HepG2 (cell line): ENCODE data around the gene DACT2. TPM values are rescaled to one million over a fixed set of nuclear protein-coding genes. Genes with fewer than 3 reads are reported as not detected.

Experiments used
- ATAC-seq: fragments of 200-7000 bp; cut with Tn5 transposase; 3 replicates; pipeline ENCODE4 v1.9.1; 2020; ENCODE audit warnings: mild to moderate bottlenecking, moderate library complexity
- BruUV-seq: library from RNA; stranded (reverse); fragments of 400-500 nt; replicated peaks from 2 replicates; lab custom pipeline; 2021; lab: Mats Ljungman, UMichigan
- CTCF ChIA-PET: fragments of 300-600 bp; formaldehyde crosslinking; extraction: SDS; loops from one replicate; lab custom pipeline; 2021; ENCODE audit warnings: low total read pairs, inconsistent platforms, low intra/inter-chr PET ratio; lab: Yijun Ruan, JAX
- POLR2A ChIA-PET: fragments of 350-600 bp; sonication (Branson Sonifier 250); formaldehyde crosslinking; loops from one replicate; lab custom pipeline; 2020; ENCODE audit warnings: antibody characterized with exemption, inconsistent platforms; lab: Yijun Ruan, JAX
- DNase-seq: peaks from one replicate; pipeline ENCODE4 v3.0.0-alpha.2; 2015; ENCODE audit warnings: low spot score
- FAIRE-seq: peaks from 3 replicates; lab custom pipeline; 2011; peaks lifted over from hg19 to GRCh38; lab: Jason Lieb, UNC
- H2AFZ ChIP-seq: one replicate; pipeline ENCODE4 v1.6.1; 2011; ENCODE audit warnings: low read length, inconsistent platforms
- H3K27ac ChIP-seq: fragments of 300-600 bp; 3 replicates; pipeline ENCODE4 v1.8.0; 2011; ENCODE audit warnings: mixed run types, mild to moderate bottlenecking, mixed read lengths, low read length, inconsistent platforms; ENCODE audit not compliant: insufficient read depth; ENCODE audit errors: extremely low read length
- H3K27me3 ChIP-seq, 2 experiments: fragments of 200-600 bp in 1 of 2; 2 replicates in 1 of 2; 3 replicates in 1 of 2; pipeline versions ENCODE4 v1.6.0 to v1.8.0; 2011; ENCODE audit warnings: low read length in 2 of 2, mild to moderate bottlenecking in 2 of 2, moderate library complexity in 2 of 2, inconsistent platforms in 1 of 2; ENCODE audit not compliant: insufficient read depth in 2 of 2, control insufficient read depth in 1 of 2
- H3K36me3 ChIP-seq, 2 experiments: fragments of 200-600 bp in 1 of 2; replicated peaks in 1 of 2; 2 replicates in 1 of 2; 3 replicates in 1 of 2; pipeline versions ENCODE4 v1.5.1 to v1.8.0; 2011; ENCODE audit warnings: low read length in 2 of 2, inconsistent platforms in 1 of 2; ENCODE audit not compliant: insufficient read depth in 2 of 2, control insufficient read depth in 1 of 2
- H3K4me1 ChIP-seq: 2 replicates; pipeline ENCODE4 v1.5.1; 2012; ENCODE audit warnings: low read length, inconsistent platforms; ENCODE audit not compliant: insufficient read depth
- H3K4me2 ChIP-seq: 2 replicates; pipeline ENCODE4 v1.6.0; 2011; ENCODE audit warnings: low read depth, low read length, inconsistent platforms
- H3K4me3 ChIP-seq, 3 experiments: fragments of 200-600 bp in 1 of 3; sonication (generic), shearing (Covaris generic) in 1 of 3; replicated peaks in 1 of 3; 2 replicates each; pipeline ENCODE4 v1.5.1; 2011 to 2016; ENCODE audit warnings: low read length in 3 of 3, inconsistent platforms in 2 of 3, low read depth in 2 of 3, mild to moderate bottlenecking in 2 of 3, control low read depth in 1 of 3, mixed read lengths in 1 of 3; ENCODE audit not compliant: insufficient read depth in 1 of 3
- H3K79me2 ChIP-seq: one replicate; pipeline ENCODE4 v1.6.1; 2011; ENCODE audit warnings: low read length, inconsistent platforms; ENCODE audit not compliant: insufficient read depth
- H3K9ac ChIP-seq: 2 replicates; pipeline ENCODE4 v1.6.0; 2011; ENCODE audit warnings: mild to moderate bottlenecking, low read depth, low read length, inconsistent platforms; ENCODE audit not compliant: insufficient read depth
- H3K9me3 ChIP-seq: 2 replicates; pipeline ENCODE4 v1.5.1; 2012; ENCODE audit warnings: mild to moderate bottlenecking, low read length
- H4K20me1 ChIP-seq: 2 replicates; pipeline ENCODE4 v1.6.0; 2011; ENCODE audit warnings: inconsistent platforms, mild to moderate bottlenecking, low read length, moderate library complexity; ENCODE audit not compliant: insufficient read depth
- CAMTA2 ChIP-seq: sonication (generic); formaldehyde crosslinking; IDR thresholded peaks from 2 replicates; pipeline ENCODE4 v1.4.0; 2020; ENCODE audit warnings: mild to moderate bottlenecking, missing genetic modification reagents, borderline replicate concordance
- CREB1 ChIP-seq, 2 experiments: fragments of 450-650 bp in 1 of 2; IDR thresholded peaks; 2 replicates each; pipeline ENCODE4 v1.6.1; 2016 to 2017; ENCODE audit warnings: control low read depth in 1 of 2, mild to moderate bottlenecking in 1 of 2, missing compliant biosample characterization in 1 of 2, missing genetic modification characterization in 1 of 2
- GATAD2A ChIP-seq: IDR thresholded peaks from 2 replicates; pipeline ENCODE4 v1.6.1; 2016
- KLF9 ChIP-seq: IDR thresholded peaks from 2 replicates; pipeline ENCODE4 v1.6.1; 2016; ENCODE audit warnings: low read depth
- NFYB ChIP-seq: sonication (generic); formaldehyde crosslinking; IDR thresholded peaks from 2 replicates; pipeline ENCODE4 v1.4.0; 2020; ENCODE audit warnings: missing genetic modification reagents
- NFYC ChIP-seq: IDR thresholded peaks from 2 replicates; pipeline ENCODE4 v1.6.1; 2016; ENCODE audit warnings: missing genetic modification reagents, missing compliant biosample characterization
- NR2C2 ChIP-seq: sonication (generic); formaldehyde crosslinking; IDR thresholded peaks from 2 replicates; pipeline ENCODE4 v1.4.0; 2020; ENCODE audit warnings: missing genetic modification reagents, mild to moderate bottlenecking, moderate library complexity, borderline replicate concordance
- NR2F6 ChIP-seq, 2 experiments: IDR thresholded peaks; 2 replicates each; pipeline ENCODE4 v1.6.1; 2016; ENCODE audit warnings: antibody characterized with exemption in 1 of 2, mild to moderate bottlenecking in 1 of 2
- NRL ChIP-seq: sonication (generic); formaldehyde crosslinking; IDR thresholded peaks from 2 replicates; pipeline ENCODE4 v1.5.0; 2020; ENCODE audit warnings: missing genetic modification reagents, mild to moderate bottlenecking, moderate library complexity, borderline replicate concordance
- PHF20 ChIP-seq: sonication (generic); formaldehyde crosslinking; IDR thresholded peaks from 2 replicates; pipeline ENCODE4 v1.5.0; 2020; ENCODE audit warnings: mild to moderate bottlenecking, missing genetic modification reagents
- RARA ChIP-seq: IDR thresholded peaks from 2 replicates; pipeline ENCODE4 v1.6.1; 2016; ENCODE audit warnings: missing genetic modification reagents, missing compliant biosample characterization
- RNF219 ChIP-seq: sonication (generic); formaldehyde crosslinking; IDR thresholded peaks from 2 replicates; pipeline ENCODE4 v1.5.0; 2020; ENCODE audit warnings: mild to moderate bottlenecking, missing genetic modification reagents
- SAP130 ChIP-seq: IDR thresholded peaks from 2 replicates; pipeline ENCODE4 v1.6.1; 2016; ENCODE audit warnings: low read depth
- SOX5 ChIP-seq: IDR thresholded peaks from 2 replicates; pipeline ENCODE4 v1.6.1; 2016; ENCODE audit warnings: borderline replicate concordance
- SP5 ChIP-seq: IDR thresholded peaks from 2 replicates; pipeline ENCODE4 v1.6.1; 2016; ENCODE audit warnings: low read depth, borderline replicate concordance
- TEAD3 ChIP-seq: optimal IDR thresholded peaks from 2 replicates; pipeline ENCODE3; 2016; ENCODE audit warnings: borderline replicate concordance
- YEATS4 ChIP-seq: sonication (generic); formaldehyde crosslinking; IDR thresholded peaks from 2 replicates; pipeline ENCODE4 v1.4.0; 2020; ENCODE audit warnings: missing genetic modification reagents, borderline replicate concordance
- ZBTB21 ChIP-seq: sonication (generic); formaldehyde crosslinking; IDR thresholded peaks from 2 replicates; pipeline ENCODE4 v1.4.0; 2020; ENCODE audit warnings: missing genetic modification reagents
- ZNF263 ChIP-seq: sonication (generic); formaldehyde crosslinking; IDR thresholded peaks from 2 replicates; pipeline ENCODE4 v1.4.0; 2020; ENCODE audit warnings: missing genetic modification reagents
- ZNF737 ChIP-seq: sonication (generic); formaldehyde crosslinking; IDR thresholded peaks from 2 replicates; pipeline ENCODE4 v1.5.0; 2020; ENCODE audit warnings: missing genetic modification reagents, mild to moderate bottlenecking, borderline replicate concordance
- ZNF770 ChIP-seq: sonication (generic); formaldehyde crosslinking; IDR thresholded peaks from 2 replicates; pipeline ENCODE4 v1.5.0; 2020; ENCODE audit warnings: mild to moderate bottlenecking, missing genetic modification reagents
- WGBS: methylation state at CpG from one replicate; pipeline ENCODE4 v1.1.6; 2017; ENCODE audit warnings: low lambda C conversion rate; 5-methylcytosine and 5-hydroxymethylcytosine counted together
- in situ Hi-C: cut with HindIII; loops from 2 replicates; pipeline ENCODE4 v1.10.0; 2017; ENCODE audit warnings: low pct_unique_long_range_greater_than_20kb; ENCODE audit not compliant: extremely low pct_ligation_motif_present
- intact Hi-C: fragments of 100-400 bp; cut with micrococcal nuclease; formaldehyde crosslinking; loops from one replicate; pipeline ENCODE4 v1.10.0; 2022; ENCODE audit not compliant: unreplicated experiment
- polyA plus RNA-seq, 8 experiments: library from polyadenylated mRNA; depleted of rRNA in 3 of 8; stranded (reverse) in 7 of 8; unstranded in 1 of 8; fragments of >200 nt; fragmentation: Illumina TruSeq in 4 of 8; extraction: Trizol in 4 of 8; gene quantifications; 2 replicates each; pipeline versions ENCODE4 v1.2.1 to v1.2.3, GENCODE V29; 2011 to 2016; ENCODE audit warnings: low read depth in 4 of 8, missing spikeins in 1 of 8, mixed read lengths in 1 of 8; ENCODE audit not compliant: insufficient read depth in 1 of 8
- total RNA-seq, 5 experiments: library from RNA; depleted of rRNA; stranded (reverse); fragments of >200 nt; fragmentation: Illumina TruSeq; extraction: Trizol; gene quantifications; 2 replicates each; pipeline ENCODE4 v1.2.3, GENCODE V29; 2016; ENCODE audit warnings: low read depth in 1 of 5

DACT2 gene
- total and polyA plus RNA-seq, 2 of the 13 experiments (the other 11 are each of a cell fraction or from before 2014, with no cell fraction given), result 0.15 TPM; not detected in 1

- no peaks in the 10 kb centered on the region for H3K79me2 ChIP-seq
- ChIA-PET CTCF (interaction anchor here (1.3 kb wide), 1 partner anchor 54 kb away, joined by 4 read pairs; no protein-coding TSS in a partner anchor), POLR2A (interaction anchor here (1.1 to 2.2 kb wide), 15 partner anchors 11 to 106 kb away, joined by 3 to 48 read pairs (median 10); no protein-coding TSS in a partner anchor)
- H2AFZ ChIP-seq, result no peak overlapping the region
- no peaks in the 10 kb centered on the region for H3K27me3 ChIP-seq
- FAIRE-seq, result peak; percentile 49
- peak overlapping the region; percentile 86 for H3K4me2 ChIP-seq
- peak overlapping the region; percentile 63 for H3K9ac ChIP-seq
- in situ Hi-C loops (no loop called here), intact Hi-C loops (loop anchor here (5.0 kb wide), 2 partner anchors 35 to 55 kb away; no protein-coding TSS in a partner anchor)
- DNase-seq, result peak; percentile 71
- no peaks in the 10 kb centered on the region for H3K9me3 ChIP-seq
- H3K4me3 ChIP-seq, result peak overlapping the region; percentile 48 to 69 (median 62)
- no peaks in the 10 kb centered on the region for H4K20me1 ChIP-seq
- no TSS peak for BruUV-seq
- H3K27ac ChIP-seq, result peak overlapping the region; percentile 65
- H3K4me1 ChIP-seq, result peaks cover 44% of the 10 kb centered on the region
- peak; percentile 21 for ATAC-seq
- 8% methylated on average over 5 of the region's 5 CpGs for WGBS
- no peaks in the 10 kb centered on the region for H3K36me3 ChIP-seq
- TF ChIP-seq NR2C2 (CRISPR knock-in tag) (no peak), KLF9 (no peak), YEATS4 (CRISPR knock-in tag) (peak; percentile 2; the same call in 1 of the 2 replicates), SOX5 (CRISPR knock-in tag) (0 out of 2 replicates have a peak, but pooled peaks have one; percentile 41), SP5 (CRISPR knock-in tag) (peak; percentile 28; the same call in 1 of the 2 replicates), NFYB (CRISPR knock-in tag) (peak; percentile 49), NR2F6 (IDR thresholded peaks at IDR 0.05) (no peak), NR2F6 (CRISPR knock-in tag; IDR thresholded peaks at IDR 0.05) (0 out of 2 replicates have a peak, but pooled peaks have one; percentile 15), ZBTB21 (CRISPR knock-in tag) (peak; percentile 27; the same call in 1 of the 2 replicates), CREB1 (IDR thresholded peaks at IDR 0.05) (peak; percentile 33; the same call in 1 of the 2 replicates), CREB1 (CRISPR knock-in tag; IDR thresholded peaks at IDR 0.05) (no peak), NFYC (CRISPR knock-in tag) (peak; percentile 62), RARA (CRISPR knock-in tag) (peak; percentile 19; the same call in 1 of the 2 replicates), GATAD2A (CRISPR knock-in tag) (0 out of 2 replicates have a peak, but pooled peaks have one; percentile 18), ZNF770 (CRISPR knock-in tag) (no peak), CAMTA2 (CRISPR knock-in tag) (no peak), ZNF737 (CRISPR knock-in tag) (no peak), NRL (CRISPR knock-in tag) (0 out of 2 replicates have a peak, but pooled peaks have one; percentile 41), PHF20 (0 out of 2 replicates have a peak, but pooled peaks have one; percentile 28), TEAD3 (CRISPR knock-in tag) (peak; percentile 21), ZNF263 (CRISPR knock-in tag) (peak; percentile 86), SAP130 (CRISPR knock-in tag) (peak; percentile 39; the same call in 1 of the 2 replicates), RNF219 (CRISPR knock-in tag) (0 out of 2 replicates have a peak, but pooled peaks have one; percentile 33)
Observed at GRCh38 chr6:168302534-168302933, 17.0 kb downstream of the DACT2 start.
